ENCODE data around the gene PTGR2. TPM values are rescaled to one million over a fixed set of nuclear protein-coding genes. Genes with fewer than 3 reads are reported as not detected.
"Not testable (repeated sequence)": the region's sequence is repeated elsewhere in the genome, so short reads cannot be mapped to it uniquely, and the experiment has no call there.

Gene PTGR2
- total RNA-seq, 1 donor from 2014 or later, result 5.8 TPM

DNA sequence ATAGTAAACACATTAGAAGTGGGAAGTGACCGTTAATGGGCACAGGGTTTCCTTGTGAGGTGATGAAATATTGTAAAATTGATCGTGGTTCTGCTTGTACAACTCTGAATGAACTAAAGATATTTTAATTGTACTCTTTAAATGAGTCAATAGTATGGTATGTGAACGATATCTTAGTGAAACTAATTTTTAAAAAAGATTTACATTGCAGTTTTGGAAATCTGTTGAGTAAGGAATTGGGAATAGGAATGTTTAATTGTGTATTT lies 36.8 kb downstream of the PTGR2 start:
- no peak for FAIRE-seq
- DNase-seq (ENCODE audit: low read depth), result no peak

DNA sequence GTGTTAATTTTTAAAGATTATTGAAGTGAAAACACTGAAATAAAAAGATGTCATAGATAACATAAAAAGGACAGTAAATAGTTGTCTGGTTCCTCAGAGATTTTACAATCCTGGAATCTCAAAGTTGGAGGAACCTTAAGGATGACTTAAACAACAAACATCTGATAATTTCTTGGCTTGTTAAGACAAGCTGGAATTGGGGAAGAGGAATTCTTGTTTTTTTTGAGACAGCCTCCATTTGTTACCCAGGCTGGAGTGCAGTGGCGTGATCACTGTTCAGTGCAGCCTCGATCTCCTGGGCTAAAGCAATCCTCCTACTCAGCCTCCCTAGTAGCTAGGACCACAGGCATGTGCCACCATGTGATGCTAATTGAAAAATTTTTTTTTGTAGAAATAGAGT lies 37.3 kb downstream of the PTGR2 start:
- H3K36me3 ChIP-seq (ENCODE audit: control insufficient read depth, insufficient read depth, low read length), result peaks cover 5% of the 10 kb centered on the region
- TF ChIP-seq, protein P1, sequence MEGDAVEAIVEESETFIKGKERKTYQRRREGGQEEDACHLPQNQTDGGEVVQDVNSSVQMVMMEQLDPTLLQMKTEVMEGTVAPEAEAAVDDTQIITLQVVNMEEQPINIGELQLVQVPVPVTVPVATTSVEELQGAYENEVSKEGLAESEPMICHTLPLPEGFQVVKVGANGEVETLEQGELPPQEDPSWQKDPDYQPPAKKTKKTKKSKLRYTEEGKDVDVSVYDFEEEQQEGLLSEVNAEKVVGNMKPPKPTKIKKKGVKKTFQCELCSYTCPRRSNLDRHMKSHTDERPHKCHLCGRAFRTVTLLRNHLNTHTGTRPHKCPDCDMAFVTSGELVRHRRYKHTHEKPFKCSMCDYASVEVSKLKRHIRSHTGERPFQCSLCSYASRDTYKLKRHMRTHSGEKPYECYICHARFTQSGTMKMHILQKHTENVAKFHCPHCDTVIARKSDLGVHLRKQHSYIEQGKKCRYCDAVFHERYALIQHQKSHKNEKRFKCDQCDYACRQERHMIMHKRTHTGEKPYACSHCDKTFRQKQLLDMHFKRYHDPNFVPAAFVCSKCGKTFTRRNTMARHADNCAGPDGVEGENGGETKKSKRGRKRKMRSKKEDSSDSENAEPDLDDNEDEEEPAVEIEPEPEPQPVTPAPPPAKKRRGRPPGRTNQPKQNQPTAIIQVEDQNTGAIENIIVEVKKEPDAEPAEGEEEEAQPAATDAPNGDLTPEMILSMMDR (IDR thresholded peaks at IDR 0.05; ENCODE audit: insufficient read depth, low read length, severe bottlenecking), result no peak
- H3K4me3 ChIP-seq (ENCODE audit: low read depth, low read length), result no peak overlapping the region
- FAIRE-seq, result no peak
- DNase-seq (ENCODE audit: low read depth), result peak; percentile 62
- H3K27me3 ChIP-seq (ENCODE audit: control insufficient read depth, insufficient read depth, low read length), result no peaks in the 10 kb centered on the region

More for the DNA sequence above, 36.8 kb downstream of the PTGR2 start:
- peaks cover 3% of the 10 kb centered on the region for H3K36me3 ChIP-seq (ENCODE audit: control insufficient read depth, insufficient read depth, low read length)
- TF ChIP-seq, protein P1 (IDR thresholded peaks at IDR 0.05; ENCODE audit: insufficient read depth, low read length, severe bottlenecking), result no peak
- no peak overlapping the region for H3K4me3 ChIP-seq (ENCODE audit: low read depth, low read length)
- H3K27me3 ChIP-seq (ENCODE audit: control insufficient read depth, insufficient read depth, low read length), result no peaks in the 10 kb centered on the region

DNA sequence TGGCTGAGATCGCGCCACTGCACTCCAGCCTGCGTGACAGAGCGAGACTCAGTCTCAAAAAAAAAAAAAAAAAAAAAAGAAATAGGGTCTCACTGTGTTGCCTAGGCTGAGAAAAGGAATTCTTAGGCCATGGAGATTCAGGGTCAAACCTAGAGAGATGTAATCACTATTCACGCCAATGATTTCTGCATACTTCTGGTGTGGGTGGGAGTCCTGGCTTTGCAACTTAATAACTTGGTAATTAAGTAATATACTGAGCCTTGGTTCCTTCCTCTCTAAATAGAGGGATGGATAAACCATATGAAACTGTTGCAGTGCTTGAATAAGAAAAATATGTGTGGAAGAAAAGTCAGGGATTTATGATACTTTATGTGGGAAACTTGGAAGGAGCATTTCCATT lies 37.7 kb downstream of the PTGR2 start:
- FAIRE-seq (no peak), DNase-seq (ENCODE audit: low read depth) (no peak)
- Histone ChIP-seq H3K27me3 (ENCODE audit: control insufficient read depth, insufficient read depth, low read length) (no peaks in the 10 kb centered on the region), H3K36me3 (ENCODE audit: control insufficient read depth, insufficient read depth, low read length) (peaks cover 8% of the 10 kb centered on the region), H3K4me3 (ENCODE audit: low read depth, low read length) (no peak overlapping the region)
- TF ChIP-seq, protein P1 (IDR thresholded peaks at IDR 0.05; ENCODE audit: insufficient read depth, low read length, severe bottlenecking), result no peak

DNA sequence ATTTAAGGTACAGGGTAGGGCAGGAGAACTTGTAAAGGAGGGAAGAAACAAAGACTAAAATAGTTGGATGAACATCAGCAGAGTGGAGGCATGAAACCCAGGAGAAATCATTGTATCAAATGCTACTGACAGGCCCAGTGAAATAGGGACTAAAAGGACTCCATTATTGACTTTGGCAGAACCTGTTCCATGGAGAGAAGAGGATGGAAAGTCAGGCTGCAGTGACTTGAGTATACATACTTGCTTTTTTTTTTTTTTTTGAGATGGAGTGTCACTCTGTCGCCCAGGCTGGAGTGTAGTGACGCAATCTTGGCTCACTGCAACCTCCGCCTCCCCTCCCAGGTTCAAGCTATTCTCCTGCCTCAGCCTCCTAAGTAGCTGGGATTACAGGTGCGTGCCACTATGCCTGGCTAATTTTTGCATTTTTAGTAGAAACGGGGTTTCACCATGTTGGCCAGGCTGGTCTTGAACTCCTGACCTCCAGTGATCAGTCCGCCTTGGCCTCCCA lies 42.6 kb downstream of the PTGR2 start:
- H3K27me3 ChIP-seq (ENCODE audit: control insufficient read depth, insufficient read depth, low read length); DNase-seq (ENCODE audit: low read depth); H3K4me3 ChIP-seq (ENCODE audit: low read depth, low read length); FAIRE-seq: not testable (repeated sequence)
- peaks cover 25% of the 10 kb centered on the region for H3K36me3 ChIP-seq (ENCODE audit: control insufficient read depth, insufficient read depth, low read length)

DNA sequence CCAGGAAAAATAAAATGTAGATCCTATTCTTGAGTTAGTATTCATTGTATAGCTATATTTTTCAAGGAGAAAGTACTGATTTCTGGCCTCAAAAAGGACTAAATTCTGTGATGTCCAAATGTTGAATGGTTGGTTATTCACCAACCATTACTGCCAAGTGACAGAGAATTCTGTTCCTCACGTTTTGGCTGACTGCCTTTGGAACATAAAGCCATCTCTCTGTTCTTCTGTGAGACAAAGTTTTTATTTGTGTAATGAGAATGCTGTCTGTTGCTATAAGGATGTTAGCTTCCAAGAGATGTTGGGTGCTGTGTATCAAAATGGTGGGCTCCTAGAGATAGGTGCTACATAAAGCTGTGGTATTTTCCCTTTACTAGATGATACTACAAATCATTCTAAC lies 44.3 kb downstream of the PTGR2 start:
- no peak overlapping the region for H3K4me3 ChIP-seq (ENCODE audit: low read depth, low read length)
- peaks cover 26% of the 10 kb centered on the region for H3K36me3 ChIP-seq (ENCODE audit: control insufficient read depth, insufficient read depth, low read length)
- no peaks in the 10 kb centered on the region for H3K27me3 ChIP-seq (ENCODE audit: control insufficient read depth, insufficient read depth, low read length)
- FAIRE-seq (no peak), DNase-seq (ENCODE audit: low read depth) (no peak)
- TF ChIP-seq, protein P1 (IDR thresholded peaks at IDR 0.05; ENCODE audit: insufficient read depth, low read length, severe bottlenecking), result no peak

DNA sequence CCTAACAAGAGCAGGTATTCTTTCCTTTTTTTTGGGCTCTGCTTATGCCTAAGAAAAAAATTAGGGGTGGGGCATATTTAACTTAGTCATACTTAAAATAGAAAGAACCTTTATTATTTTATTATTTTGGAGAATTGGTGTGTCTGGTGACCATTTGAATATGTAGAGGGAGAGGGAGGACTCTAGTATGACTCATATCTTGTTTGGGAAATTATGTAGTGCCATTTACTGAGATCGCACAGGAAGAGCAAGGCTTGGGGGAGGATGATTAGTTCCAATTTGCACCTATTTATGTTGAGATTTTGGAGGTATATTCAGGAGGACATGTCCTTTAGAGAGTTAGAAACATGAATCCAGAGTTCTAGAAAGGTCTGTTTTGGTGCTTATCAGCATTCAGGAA lies 44.9 kb downstream of the PTGR2 start:
- DNase-seq (ENCODE audit: low read depth) (peak; percentile 26), FAIRE-seq (no peak)
- Histone ChIP-seq H3K27me3 (ENCODE audit: control insufficient read depth, insufficient read depth, low read length) (no peaks in the 10 kb centered on the region), H3K4me3 (ENCODE audit: low read depth, low read length) (no peak overlapping the region), H3K36me3 (ENCODE audit: control insufficient read depth, insufficient read depth, low read length) (peaks cover 24% of the 10 kb centered on the region)
- TF ChIP-seq, protein P1 (IDR thresholded peaks at IDR 0.05; ENCODE audit: insufficient read depth, low read length, severe bottlenecking), result no peak
